Esophagus muscularis mucosa (tissue), 4 donors: ENCODE measurements around the gene TCERG1L. TPM values are rescaled to one million over a fixed set of nuclear protein-coding genes. Genes with fewer than 3 reads are reported as not detected.
A peak's percentile ranks its signal among the peaks of the same experiment; 100 is the strongest.
"Not testable (repeated sequence)": the region's sequence is repeated elsewhere in the genome, so short reads cannot be mapped to it uniquely, and the experiment has no call there.

Experiments
- DNase-seq: peaks from one replicate; pipeline ENCODE4 v3.0.0-alpha.2; 2017; ENCODE audit errors: extremely low spot score
- H3K27ac ChIP-seq, 4 donors: fragments of 200-600 bp; sonication (generic); replicated peaks in 1 of 4; 1 replicate in 3 of 4; 2 replicates in 1 of 4; pipeline ENCODE4 v1.5.1; 2016 to 2019; ENCODE audit warnings: mild to moderate bottlenecking in 1 of 4
- H3K27me3 ChIP-seq, 4 donors: fragments of 200-600 bp; sonication (generic); one replicate each; pipeline versions ENCODE4 v1.5.1 to v1.6.0; 2016 to 2019
- H3K36me3 ChIP-seq, 4 donors: fragments of 200-600 bp; sonication (generic); one replicate each; pipeline ENCODE4 v1.5.1; 2016 to 2019
- H3K4me1 ChIP-seq, 4 donors: fragments of 200-600 bp; sonication (generic); one replicate each; pipeline ENCODE4 v1.5.1; 2016 to 2019
- H3K4me3 ChIP-seq, 4 donors: fragments of 200-600 bp; sonication (generic); 1 replicate in 2 of 4; 2 replicates in 2 of 4; pipeline ENCODE4 v1.5.1; 2016 to 2019; ENCODE audit warnings: mild to moderate bottlenecking in 4 of 4, moderate library complexity in 1 of 4
- H3K9me3 ChIP-seq, 4 donors: fragments of 200-600 bp; sonication (generic); 1 replicate in 3 of 4; 2 replicates in 1 of 4; pipeline ENCODE4 v1.5.1; 2016 to 2019
- EP300 ChIP-seq: sonication (generic); formaldehyde crosslinking; IDR thresholded peaks from one replicate; pipeline ENCODE4 v1.6.1; 2017; ENCODE audit warnings: antibody characterized with exemption
- POLR2A ChIP-seq: fragments of 450-650 bp; IDR thresholded peaks from one replicate; pipeline ENCODE4 v1.6.1; 2017; ENCODE audit warnings: antibody characterized with exemption, moderate library complexity, mild to moderate bottlenecking, low read depth
- POLR2AphosphoS5 ChIP-seq, 2 donors: sonication (generic); formaldehyde crosslinking; IDR thresholded peaks; one replicate each; pipeline ENCODE4 v1.6.1; 2017; ENCODE audit warnings: antibody characterized with exemption in 2 of 2
- whole genome bisulfite sequencing: methylation state at CpG from one replicate; pipeline ENCODE4 v1.1.5; 2018; 5-methylcytosine and 5-hydroxymethylcytosine counted together
- intact Hi-C: fragments of 100-400 bp; cut with DNase I; formaldehyde crosslinking; loops from one replicate; pipeline ENCODE4 v1.15.1; 2023
- total RNA-seq, 4 donors: library from RNA; depleted of rRNA; stranded (reverse); fragments of >200 nt; gene quantifications; one replicate each; pipeline versions ENCODE4 v1.1.0 to v1.2.1, GENCODE V29; 2016
- TF ChIP-seq, protein P1 (sequence below), 3 experiments: fragments of 200-600 bp in 2 of 3; fragments of 450-650 bp in 1 of 3; sonication (generic) in 2 of 3; IDR thresholded peaks; one replicate each; pipeline ENCODE4 v1.5.1; 2017 to 2019; ENCODE audit warnings: antibody characterized with exemption in 3 of 3, mild to moderate bottlenecking in 2 of 3, moderate library complexity in 1 of 3

The TCERG1L gene
- total RNA-seq, 4 donors from 2014 or later = not detected

GRCh38 chr10:131323880-131324279 lies 12.4 kb upstream of the TCERG1L start:
- no peaks in the 10 kb centered on the region for H3K4me1 ChIP-seq
- peaks cover 0 to 57% (median 0%) of the 10 kb centered on the region in 4 donors for H3K27me3 ChIP-seq
- intact Hi-C loops = no loop called here
- TF ChIP-seq POLR2AphosphoS5 (IDR thresholded peaks at IDR 0.05) (no peak), EP300 (no peak), POLR2A (no peak)
- TF ChIP-seq, protein P1, sequence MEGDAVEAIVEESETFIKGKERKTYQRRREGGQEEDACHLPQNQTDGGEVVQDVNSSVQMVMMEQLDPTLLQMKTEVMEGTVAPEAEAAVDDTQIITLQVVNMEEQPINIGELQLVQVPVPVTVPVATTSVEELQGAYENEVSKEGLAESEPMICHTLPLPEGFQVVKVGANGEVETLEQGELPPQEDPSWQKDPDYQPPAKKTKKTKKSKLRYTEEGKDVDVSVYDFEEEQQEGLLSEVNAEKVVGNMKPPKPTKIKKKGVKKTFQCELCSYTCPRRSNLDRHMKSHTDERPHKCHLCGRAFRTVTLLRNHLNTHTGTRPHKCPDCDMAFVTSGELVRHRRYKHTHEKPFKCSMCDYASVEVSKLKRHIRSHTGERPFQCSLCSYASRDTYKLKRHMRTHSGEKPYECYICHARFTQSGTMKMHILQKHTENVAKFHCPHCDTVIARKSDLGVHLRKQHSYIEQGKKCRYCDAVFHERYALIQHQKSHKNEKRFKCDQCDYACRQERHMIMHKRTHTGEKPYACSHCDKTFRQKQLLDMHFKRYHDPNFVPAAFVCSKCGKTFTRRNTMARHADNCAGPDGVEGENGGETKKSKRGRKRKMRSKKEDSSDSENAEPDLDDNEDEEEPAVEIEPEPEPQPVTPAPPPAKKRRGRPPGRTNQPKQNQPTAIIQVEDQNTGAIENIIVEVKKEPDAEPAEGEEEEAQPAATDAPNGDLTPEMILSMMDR (IDR thresholded peaks at IDR 0.05) = no peak
- 55% methylated on average over 12 of the region's 12 CpGs for WGBS
- DNase-seq = peak; percentile 88
- H3K27ac ChIP-seq = no peak overlapping the region
- H3K9me3 ChIP-seq = no peaks in the 10 kb centered on the region
- no peaks in the 10 kb centered on the region for H3K36me3 ChIP-seq
- H3K4me3 ChIP-seq = no peak overlapping the region

- no peaks in the 10 kb centered on the region for H3K36me3 ChIP-seq
- H3K9me3 ChIP-seq = no peaks in the 10 kb centered on the region
- WGBS = 63% methylated on average over 2 of the region's 2 CpGs
- no peak for DNase-seq
- H3K27ac ChIP-seq = no peak overlapping the region
- no peak overlapping the region for H3K4me3 ChIP-seq
- peaks cover 0 to 65% (median 0%) of the 10 kb centered on the region in 4 donors for H3K27me3 ChIP-seq
- intact Hi-C loops = no loop called here
- no peak for TF ChIP-seq POLR2A
- no peak for TF ChIP-seq EP300
- no peak for TF ChIP-seq POLR2AphosphoS5 (IDR thresholded peaks at IDR 0.05)
- TF ChIP-seq, protein P1 (IDR thresholded peaks at IDR 0.05) = no peak
- no peaks in the 10 kb centered on the region for H3K4me1 ChIP-seq
These were observed 11.5 kb upstream of the TCERG1L start for GRCh38 chr10:131323025-131323424.

DNA sequence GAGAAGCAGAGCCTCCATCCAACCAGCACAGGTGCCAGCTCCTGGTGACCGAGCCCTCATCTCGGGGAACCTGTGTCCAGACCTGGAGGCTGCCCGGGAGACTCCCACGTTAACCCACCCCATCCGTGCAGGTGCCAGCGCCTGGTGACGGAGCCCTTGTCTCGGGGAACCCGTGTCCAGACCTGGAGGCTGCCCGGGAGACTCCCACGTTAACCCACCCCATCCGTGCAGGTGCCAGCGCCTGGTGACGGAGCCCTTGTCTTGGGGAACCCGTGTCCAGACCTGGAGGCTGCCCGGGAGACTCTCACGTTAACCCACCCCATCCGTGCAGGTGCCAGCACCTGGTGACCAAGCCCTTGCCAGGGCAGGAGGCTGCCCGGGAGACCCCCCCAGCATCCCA lies 11.1 kb upstream of the TCERG1L start:
- WGBS = 80% methylated on average over 7 of the region's 19 CpGs
- peaks cover 0 to 70% (median 0%) of the 10 kb centered on the region in 4 donors for H3K27me3 ChIP-seq
- intact Hi-C loops, H3K4me1 ChIP-seq, H3K9me3 ChIP-seq, H3K27ac ChIP-seq, H3K4me3 ChIP-seq, H3K36me3 ChIP-seq: not testable (repeated sequence)
- peak; percentile 78 for DNase-seq

DNA sequence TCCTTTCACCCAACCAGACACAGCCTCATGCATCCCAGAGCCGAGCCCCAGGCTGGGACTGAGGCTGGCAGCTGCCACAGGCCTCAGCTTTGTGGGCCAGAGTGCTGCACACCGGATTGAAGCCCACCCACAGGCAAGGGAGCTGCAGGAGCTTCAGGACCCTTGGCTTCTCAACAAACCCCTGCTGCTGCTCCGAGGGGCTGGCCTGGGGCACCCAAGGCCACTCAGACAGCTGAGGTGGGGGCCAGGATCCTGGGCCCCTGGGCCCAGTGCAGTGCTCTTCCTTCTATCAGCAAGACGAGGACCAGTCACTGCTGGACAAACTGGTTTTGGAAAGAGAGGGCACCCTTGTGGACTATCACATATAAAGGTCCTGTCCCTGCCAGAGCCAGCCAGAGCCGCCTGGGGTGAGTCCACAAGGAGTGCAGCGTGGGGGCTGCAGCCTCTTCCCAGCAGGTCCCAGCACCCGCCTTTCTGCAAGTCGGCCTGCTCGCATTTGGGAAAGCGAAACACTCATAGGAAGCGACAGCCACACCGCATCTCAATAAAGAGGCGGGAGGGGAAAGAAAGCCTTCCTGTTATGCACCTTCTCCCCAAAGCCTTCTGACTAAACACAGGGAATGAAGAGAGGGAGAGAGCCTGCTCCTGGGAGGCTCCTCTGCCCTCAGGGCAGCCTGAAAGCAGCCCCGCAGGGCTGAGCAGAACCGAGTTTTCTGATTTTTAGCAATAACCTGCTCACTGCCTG lies 9.5 kb upstream of the TCERG1L start:
- Histone ChIP-seq H3K4me1 (no peaks in the 10 kb centered on the region), H3K36me3 (no peaks in the 10 kb centered on the region), H3K9me3 (no peaks in the 10 kb centered on the region), H3K27ac (no peak overlapping the region), H3K27me3 (peaks cover 0 to 81% (median 0%) of the 10 kb centered on the region in 4 donors), H3K4me3 (no peak overlapping the region)
- intact Hi-C loops = no loop called here
- DNase-seq = no peak
- WGBS = 39% methylated on average over 8 of the region's 15 CpGs
- TF ChIP-seq POLR2AphosphoS5 (IDR thresholded peaks at IDR 0.05) (no peak), POLR2A (no peak)
- TF ChIP-seq, protein P1 (IDR thresholded peaks at IDR 0.05) = no peak

GRCh38 chr10:131318814-131319213 lies 7.3 kb upstream of the TCERG1L start:
- no peaks in the 10 kb centered on the region for H3K4me1 ChIP-seq
- no peaks in the 10 kb centered on the region for H3K9me3 ChIP-seq
- no peak overlapping the region for H3K4me3 ChIP-seq
- peaks cover 0 to 83% (median 0%) of the 10 kb centered on the region in 4 donors for H3K27me3 ChIP-seq
- H3K36me3 ChIP-seq = no peaks in the 10 kb centered on the region
- intact Hi-C loops = no loop called here
- TF ChIP-seq POLR2AphosphoS5 (IDR thresholded peaks at IDR 0.05) = no peak
- TF ChIP-seq EP300 = no peak
- TF ChIP-seq POLR2A = no peak
- TF ChIP-seq, protein P1 (IDR thresholded peaks at IDR 0.05) = no peak
- no peak for DNase-seq
- no peak overlapping the region for H3K27ac ChIP-seq
- 83% methylated on average over 8 of the region's 8 CpGs for WGBS
